NCI-H2107 (cell line): ENCODE data around the gene PSMD5.
"Not testable (repeated sequence)": the region's sequence is repeated elsewhere in the genome, so short reads cannot be mapped to it uniquely, and the experiment has no call there.

Experiments used
- DNase-seq: peaks from one replicate; lab custom pipeline; 2025; lab: John Stamatoyannopoulos, UW

The PSMD5 gene

DNA sequence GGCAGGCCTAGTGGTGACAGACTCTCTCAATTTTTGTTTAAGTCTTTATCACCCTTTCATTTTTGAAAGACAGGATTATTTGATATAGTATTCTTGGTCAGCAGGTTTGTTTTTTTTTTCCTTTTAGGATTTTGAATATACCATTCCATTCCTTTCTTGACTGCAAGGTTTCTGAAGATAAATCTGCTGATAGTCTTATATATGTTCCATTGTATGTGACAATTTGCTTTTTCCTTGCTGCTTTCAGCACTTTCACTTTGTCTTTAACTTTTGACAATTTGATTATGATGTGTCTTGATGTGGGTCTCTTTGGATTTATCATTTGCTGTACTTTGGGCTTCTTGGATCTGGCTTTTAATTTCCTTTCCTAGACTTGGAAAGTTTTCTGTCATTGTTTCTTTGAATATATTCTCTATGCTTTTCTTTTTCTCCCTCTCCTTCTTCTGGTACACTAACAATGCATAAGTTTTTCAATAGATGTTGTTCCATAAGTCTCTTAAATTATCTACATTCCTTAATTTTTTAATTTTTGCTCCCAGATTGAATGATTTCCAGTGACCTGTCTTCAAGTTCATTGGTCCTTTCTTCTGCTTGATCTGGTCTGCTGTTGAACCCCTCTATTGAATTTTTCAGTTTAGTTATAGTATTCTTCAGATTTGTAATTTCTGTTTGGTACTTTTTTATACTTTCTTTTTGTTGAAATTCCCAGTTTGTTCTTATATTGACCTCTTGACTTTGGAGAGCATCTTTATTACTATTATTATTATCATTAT is 34.9 kb downstream of the PSMD5 start:
- no peak for DNase-seq

DNA sequence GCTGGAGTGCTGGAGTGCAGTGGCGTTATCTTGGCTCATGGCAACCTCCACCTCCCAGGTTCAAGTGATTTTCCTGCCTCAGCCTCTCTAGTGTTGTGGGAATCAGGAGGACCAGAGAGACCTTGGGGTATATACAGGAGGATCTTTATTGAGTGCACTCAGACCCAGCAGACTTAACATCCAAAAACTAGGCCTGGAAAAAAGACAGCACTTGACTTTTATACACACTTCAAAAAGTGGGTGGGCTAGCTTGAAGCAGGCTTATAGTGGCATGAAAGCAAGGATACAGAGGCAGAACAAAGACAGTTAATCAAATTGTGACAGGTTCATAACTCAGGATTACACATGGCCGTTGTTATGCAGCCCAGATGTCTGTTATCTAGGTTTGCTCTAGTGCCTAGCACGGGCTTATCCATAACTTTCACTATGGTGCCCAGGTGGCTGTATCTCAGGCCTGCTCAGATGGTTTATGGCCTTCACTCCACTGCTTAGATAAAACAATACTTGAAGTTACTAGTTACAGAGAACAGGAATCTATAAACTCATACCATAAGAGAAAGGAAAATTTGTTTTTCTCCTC is 37.8 kb downstream of the PSMD5 start:
- not testable (repeated sequence) for DNase-seq

DNA sequence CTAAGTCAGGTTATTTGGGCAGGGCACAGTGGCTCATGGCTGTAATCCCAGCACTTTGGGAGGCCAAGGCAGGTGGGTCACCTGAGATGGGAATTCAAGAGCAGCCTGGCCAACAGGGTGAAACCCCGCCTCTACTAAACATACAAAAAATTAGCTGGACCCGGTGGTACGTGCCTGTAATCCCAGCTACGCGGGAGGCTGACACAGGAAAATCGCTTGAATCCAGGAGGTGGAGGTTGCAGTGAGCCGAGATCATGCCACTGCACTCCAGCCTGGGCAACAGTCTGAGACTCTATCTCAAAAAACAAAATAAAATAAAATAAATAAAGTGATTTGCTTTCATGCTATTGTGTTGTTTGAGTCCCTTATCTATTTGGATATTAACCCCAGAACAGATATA is 41.3 kb downstream of the PSMD5 start:
- no peak for DNase-seq

DNA sequence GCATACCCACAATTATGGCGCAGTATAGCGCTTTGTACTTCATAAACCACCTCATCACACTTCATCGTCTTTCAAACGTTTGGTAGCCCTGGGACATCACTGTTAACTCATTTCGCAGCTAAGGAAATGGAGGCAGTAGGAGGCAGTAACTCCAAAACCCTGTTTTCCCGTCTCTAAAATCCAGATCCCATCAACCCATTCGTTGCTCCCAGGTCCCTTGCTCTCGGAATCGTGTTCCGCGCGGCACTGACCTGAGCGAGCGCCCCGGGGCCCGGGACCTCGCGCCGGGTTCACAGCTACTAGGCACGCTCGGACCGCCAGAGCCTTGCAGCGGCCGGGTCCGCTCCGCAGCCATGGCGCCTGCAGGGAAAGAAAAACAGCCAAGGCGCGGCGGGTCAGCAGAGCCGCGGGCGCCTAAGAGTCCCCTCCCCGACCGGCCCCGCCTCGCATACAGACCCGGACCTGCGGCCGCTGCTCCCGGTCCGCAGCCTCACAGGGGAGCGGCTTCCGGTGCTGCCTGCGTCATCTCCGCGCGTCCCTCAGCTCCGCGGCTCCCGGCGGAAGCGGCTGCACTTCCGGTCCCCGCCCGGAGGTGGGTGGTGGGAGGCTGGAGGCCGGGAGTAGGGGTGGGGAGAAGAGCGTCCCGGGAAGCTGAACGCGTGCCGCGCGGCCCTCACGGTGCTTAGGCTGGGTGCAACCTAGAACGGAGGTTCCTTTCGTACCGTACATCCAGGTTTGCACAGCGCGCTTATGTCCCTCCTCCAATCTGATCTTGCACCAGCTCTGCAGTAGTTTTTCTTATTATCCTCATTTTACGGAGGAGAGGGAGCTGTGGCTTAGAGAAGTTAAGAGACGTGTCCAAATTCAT is 49.6 kb downstream of the PSMD5 start, which contains the start of gene FBXW2:
Gene FBXW2 (minus strand): TSS at position 519 of the 868 bp plus-strand sequence. CDS start 5,158 bp downstream, outside the sequence.
- DNase-seq: peak; percentile 84

DNA sequence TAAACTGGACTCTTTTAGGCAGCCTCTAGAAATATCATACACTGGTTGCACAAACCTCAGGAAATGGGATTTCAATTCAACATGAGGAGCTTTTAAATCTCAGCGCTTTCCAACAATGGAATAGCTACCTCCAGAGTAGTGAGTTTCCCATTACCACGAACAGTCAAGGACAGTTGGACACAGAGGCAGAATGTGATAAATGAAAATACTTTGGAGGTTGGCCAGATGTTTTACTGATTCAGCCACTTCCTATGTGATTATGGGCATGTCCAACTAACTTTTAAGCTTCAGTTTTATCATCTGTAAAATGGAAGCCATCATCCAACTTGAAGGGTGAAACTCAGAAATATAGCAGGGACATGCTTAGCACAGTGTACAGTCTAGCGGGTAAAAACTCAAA is 51.6 kb downstream of the PSMD5 start:
- DNase-seq: no peak

DNA sequence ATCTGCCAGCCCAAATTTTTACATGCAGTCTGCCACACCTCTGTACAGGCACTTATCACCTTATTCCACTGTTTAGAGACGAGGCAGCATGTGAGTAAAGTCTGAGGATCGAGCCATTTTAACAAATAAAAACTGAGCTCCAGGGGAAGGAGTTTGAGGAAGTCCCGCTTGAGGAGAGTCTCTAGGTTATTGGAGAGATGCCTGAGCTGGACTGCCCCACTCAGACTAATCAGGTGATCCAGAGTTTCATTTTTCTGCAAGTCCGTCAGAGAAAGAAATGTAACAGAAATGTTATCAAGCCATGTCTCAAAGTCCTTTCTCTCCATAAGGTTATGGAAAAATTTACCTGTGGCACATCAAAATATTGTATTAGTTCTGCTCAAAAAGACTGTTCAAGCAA is 54.8 kb downstream of the PSMD5 start:
- DNase-seq: no peak

DNA sequence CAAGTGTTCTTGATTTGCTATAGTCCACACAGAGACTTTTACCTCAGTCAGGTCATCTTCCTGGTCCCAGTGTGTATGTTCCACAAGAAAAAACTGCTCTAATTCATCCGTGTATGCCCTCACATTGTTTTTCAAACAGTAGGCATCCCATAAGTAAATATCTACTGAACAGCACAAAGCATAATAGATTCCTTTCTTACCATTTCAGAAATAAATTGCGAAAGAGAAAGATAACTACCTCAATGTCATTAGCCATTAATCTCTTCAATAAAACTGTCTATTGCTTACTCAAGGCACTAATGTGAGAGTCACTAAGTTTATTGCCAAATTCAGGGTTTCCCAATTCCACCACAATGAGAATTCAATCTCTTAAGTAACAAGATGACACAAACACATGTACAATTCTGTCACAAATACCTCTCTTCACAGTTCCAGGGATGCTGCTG is 59.1 kb downstream of the PSMD5 start:
- DNase-seq: no peak

DNA sequence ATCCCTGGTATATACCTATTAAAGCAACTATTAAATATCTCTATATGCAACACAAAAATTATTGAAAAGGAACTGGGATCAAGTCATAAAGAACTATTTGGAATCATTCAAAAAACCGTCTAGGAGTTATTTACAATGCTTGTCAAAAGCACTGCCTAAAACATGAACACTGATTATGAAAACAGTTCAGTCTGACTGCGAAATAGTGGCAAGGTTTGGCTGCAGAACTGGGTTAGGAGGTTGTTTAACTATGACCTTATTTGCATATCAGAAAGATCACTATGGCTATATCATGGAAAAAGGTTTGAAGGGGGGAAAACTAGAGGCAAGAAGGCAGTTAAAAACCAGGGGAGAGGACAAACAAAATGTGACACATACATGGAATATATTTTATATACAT is 61.5 kb downstream of the PSMD5 start:
- no peak for DNase-seq

DNA sequence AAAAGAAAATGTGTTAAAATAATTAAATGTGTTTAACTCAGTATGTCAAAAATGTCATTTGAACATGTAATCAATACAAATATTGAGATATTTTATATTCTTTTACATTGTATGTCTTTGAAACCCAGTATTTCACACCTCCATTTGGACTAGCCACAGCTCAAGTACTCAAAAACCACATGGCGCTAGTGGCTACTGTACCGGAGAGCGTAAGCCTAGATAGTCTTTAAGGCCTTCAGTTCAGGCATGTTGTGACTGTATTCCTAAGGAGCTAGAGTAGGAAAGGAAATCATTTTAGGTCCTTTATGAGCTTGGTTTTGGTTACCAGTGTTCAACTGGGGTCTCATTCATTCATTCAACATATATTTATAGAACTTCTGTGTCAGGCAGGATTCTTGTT is 62.4 kb downstream of the PSMD5 start:
- no peak for DNase-seq

DNA sequence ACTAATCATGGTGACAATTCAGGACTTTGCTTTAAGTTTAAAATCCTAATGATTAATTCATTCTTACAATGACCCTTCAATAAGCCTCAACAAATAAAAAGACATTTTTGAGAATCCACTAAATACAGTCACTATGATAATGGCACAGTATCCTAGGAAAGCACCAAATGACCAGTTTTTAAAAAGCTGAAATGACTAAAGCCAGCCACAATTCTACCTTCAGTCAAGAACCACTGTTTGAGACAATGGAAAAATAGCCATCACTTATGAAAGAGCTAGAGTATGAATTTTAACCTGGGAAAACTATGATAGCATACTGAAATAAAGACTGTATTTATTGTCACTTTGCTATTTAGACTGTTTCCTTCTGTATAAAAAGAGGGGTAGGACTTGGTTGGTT is 63.5 kb downstream of the PSMD5 start:
- no peak for DNase-seq

DNA sequence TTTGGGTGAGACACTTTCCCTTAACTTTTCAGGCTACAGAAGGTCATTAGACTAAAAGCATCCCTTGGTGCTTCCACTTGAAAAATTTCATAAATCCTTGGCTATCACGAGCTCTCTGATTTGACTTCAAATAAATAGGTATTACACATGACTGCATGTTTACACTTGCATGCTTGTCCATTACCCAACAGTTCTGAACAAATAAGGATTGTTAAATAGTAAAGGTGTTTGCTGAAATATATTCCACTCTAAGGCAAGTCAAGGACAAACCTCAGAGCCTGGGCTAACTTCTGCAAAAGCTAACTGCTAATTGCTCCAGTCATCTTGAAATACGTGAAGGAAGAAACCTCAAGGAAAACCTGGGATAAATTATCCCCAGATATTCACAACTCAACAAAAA is 64.0 kb downstream of the PSMD5 start:
- DNase-seq: no peak

DNA sequence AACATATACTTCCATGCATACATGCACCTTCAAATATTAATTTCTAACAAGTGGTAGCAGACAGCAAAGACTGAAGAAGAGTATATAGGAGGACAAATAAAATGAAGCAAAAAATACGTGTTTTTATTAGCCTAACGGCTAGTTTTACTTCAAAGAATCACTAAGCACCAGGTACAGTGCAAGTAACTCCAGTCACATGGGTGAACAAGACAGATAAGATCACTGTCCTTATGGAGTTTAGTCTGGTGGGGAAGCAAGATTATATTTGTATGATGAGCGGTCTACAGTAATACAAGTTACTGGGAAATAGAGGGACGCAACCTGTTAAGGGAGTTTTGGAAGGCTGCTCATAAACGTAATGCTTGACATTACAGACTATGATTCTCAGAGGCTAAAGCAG is 65.5 kb downstream of the PSMD5 start:
- DNase-seq: no peak

DNA sequence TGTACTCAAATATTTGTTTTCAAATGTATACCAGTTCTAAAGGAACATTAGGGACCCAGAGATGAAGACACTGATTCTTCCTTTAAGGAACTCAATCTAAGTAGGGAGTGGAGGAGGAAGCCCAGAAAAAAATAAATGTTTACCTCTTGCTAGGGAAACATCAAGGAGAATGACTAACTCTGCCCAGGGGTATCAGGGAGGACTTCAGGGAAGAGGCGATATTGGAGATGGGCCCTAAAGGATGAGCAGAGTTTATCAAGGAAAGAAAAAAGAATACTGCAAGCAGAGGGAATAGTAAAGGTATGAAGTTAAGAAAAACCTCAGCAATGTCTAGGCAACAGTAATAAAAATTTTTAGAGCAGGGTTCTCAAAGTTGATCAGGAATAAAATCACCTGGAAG is 65.9 kb downstream of the PSMD5 start:
- DNase-seq: no peak

DNA sequence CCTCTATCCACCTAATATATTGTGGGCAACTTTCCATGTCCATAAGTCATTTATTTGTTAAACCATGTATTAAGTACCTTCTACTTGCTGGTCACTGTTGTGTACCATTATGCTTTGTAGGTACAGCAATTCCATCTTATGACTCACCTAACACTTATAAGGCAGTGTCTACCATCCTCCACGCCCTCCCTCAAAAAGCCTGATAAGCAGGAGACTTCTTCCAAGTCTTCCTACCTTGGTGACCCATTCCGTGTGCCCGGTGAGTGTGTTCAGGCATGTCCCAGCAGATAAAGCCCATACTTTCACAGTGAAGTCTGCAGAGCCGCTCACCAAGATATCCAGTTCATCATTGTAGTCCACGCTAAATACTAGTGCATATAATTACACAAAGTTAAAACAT is 66.9 kb downstream of the PSMD5 start:
- DNase-seq: no peak

DNA sequence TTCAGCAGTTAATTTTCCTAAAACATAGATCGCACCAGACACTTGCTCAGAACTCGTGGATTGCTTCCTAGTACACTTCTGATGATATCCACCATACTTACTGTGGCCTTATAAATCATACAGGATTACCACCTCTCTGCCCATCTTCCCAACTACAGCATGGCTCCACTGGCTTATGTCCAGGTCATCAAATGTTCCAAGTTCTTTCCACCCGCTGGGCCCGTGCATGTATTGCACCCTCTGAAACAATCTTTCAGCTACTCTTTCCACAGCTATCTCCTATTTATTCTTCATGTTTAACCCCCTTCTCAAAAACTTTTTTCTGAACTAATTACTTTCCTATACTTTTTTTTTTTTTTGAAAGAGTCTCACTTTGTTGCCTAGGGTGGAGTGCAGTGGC is 68.0 kb downstream of the PSMD5 start:
- DNase-seq: no peak

DNA sequence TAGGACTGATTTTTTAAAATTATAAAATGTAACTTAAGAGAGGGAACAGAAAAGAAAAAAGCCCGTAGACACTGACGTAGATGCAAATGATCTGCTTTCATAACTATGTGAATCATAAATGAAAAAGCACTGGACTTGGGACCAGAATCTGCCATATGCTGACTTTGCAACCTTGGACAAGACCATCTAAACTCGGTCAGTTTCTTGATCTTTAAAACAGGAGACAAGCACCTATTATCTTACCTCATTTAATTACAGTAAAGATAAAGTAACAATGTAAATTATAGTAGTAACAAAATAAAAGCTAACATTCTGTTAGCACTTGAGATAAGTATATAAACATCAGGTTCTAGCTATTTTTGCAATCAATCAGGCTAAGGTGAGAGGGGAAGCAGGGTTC is 69.5 kb downstream of the PSMD5 start:
- DNase-seq: no peak

DNA sequence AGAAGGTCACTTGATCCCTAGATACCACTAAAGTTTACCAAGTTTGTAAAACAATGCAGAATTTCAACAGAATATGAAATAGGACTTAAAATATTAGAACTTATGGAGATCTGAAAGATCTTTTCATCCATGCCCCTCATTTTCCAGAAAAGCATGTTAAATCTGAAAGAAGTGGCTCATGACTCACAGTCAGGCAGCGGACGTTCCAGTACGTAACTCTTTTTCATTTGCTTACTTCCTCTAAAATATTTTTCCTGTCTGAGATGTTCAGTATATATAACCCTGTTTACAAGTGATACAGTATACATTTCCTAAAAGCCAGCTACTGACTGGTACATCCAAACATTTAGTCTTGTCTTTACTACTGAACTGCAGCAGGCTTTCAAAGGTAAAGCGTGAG is 71.8 kb downstream of the PSMD5 start:
- no peak for DNase-seq

DNA sequence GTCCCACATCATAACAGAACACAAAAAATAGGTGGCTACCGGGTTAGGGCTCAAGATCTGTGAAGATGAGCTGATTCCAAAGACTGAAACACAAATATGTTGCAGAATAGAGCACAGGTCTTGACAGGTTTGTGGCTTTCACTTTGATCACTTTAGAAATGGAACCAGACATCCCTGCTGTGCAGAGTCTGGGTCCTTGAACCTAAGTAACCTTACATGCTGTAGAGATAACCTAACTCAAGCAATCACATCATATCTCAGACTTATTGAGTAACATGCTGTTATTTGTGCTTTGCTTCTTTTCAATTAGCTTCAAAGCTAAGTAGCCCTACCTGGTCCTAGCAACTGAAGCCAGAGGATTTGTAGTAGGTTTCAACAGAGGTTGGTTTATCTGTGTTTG is 73.8 kb downstream of the PSMD5 start:
- DNase-seq: no peak

DNA sequence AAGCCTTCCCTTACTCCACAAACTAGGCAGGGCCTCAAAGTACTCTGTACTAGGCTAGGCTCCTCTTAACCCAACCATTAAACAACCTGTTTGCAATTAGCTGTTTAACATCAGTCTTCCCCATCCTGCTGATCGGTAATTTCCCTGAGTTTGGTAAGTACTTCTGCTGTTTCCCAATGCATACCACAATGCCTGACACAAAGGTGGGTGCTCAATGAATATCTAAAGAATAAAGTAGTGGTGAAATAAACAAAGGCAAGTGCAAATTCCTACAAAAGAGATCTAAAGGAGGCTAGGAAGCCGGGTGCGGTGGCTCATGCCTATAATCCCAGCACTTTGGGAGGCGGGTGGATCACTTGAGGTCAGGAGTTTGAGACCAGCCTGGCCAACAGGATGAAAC is 74.5 kb downstream of the PSMD5 start:
- no peak for DNase-seq

DNA sequence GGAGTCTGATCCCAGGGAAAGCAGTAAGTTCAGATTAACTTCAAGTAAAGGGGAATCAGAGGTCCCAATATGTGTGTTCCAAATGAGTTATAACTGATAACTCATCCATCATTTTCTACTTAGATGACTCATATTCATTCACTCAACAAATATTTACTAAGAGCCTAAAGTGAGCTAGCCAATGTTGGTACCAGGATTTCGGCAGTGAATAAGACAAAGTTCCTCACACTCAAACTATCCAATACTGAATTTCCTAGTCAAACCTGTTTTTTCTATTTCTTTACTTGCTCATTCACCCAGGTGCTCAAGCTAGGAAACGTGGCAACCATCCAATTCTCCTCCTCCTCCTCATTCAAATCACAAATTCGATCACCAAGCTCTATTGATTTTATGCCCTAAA is 75.3 kb downstream of the PSMD5 start:
- DNase-seq: no peak
